BLaER1 treated with 17β-estradiol and CSF1 and Interleukin-3, amounts not matched to agents 10 nM and 100 nM (cell line): Measurements from ENCODE around the gene C14orf180.
"Not testable (repeated sequence)": the region's sequence is repeated elsewhere in the genome, so short reads cannot be mapped to it uniquely, and the experiment has no call there.

Source experiments
- H3K27ac ChIP-seq, 11 experiments: shearing (Covaris generic); formaldehyde crosslinking; 2 replicates each; pipeline ENCODE4 v1.8.1; 2022
- H3K27me3 ChIP-seq, 11 experiments: shearing (Covaris generic); formaldehyde crosslinking; 2 replicates each; pipeline ENCODE4 v1.8.1; 2022
- H3K36me3 ChIP-seq, 11 experiments: shearing (Covaris generic); formaldehyde crosslinking; 2 replicates each; pipeline ENCODE4 v1.8.1; 2022
- H3K4me1 ChIP-seq, 10 experiments: shearing (Covaris generic); formaldehyde crosslinking; 2 replicates each; pipeline ENCODE4 v1.8.1; 2022
- H3K4me2 ChIP-seq, 11 experiments: shearing (Covaris generic); formaldehyde crosslinking; 2 replicates each; pipeline ENCODE4 v1.8.1; 2022
- H3K4me3 ChIP-seq, 10 experiments: shearing (Covaris generic); formaldehyde crosslinking; 2 replicates each; pipeline ENCODE4 v1.8.1; 2022
- H3K9ac ChIP-seq, 11 experiments: shearing (Covaris generic); formaldehyde crosslinking; 2 replicates each; pipeline ENCODE4 v1.8.1; 2022
- H3K9me3 ChIP-seq, 11 experiments: shearing (Covaris generic); formaldehyde crosslinking; replicated peaks in 1 of 11; 2 replicates each; pipeline ENCODE4 v1.8.1; 2022
- H4K20me1 ChIP-seq, 11 experiments: shearing (Covaris generic); formaldehyde crosslinking; 2 replicates each; pipeline ENCODE4 v1.8.1; 2022
- Cebpa-rat ChIP-seq, 11 experiments: shearing (Covaris generic); IDR thresholded peaks; 2 replicates each; pipeline ENCODE4 v1.8.1; 2022

The C14orf180 gene

GRCh38 chr14:104634886-104635570 is 55.5 kb downstream of the C14orf180 start:
- Histone ChIP-seq H3K4me1 (peaks cover 20 to 72% (median 53%) of the 10 kb centered on the region in 10 experiments), H3K27ac (peak overlapping the region in 6 of 11 experiments; percentile 74 to 89 (median 85); a peak in 10 of 22 replicates), H3K4me2 (peak overlapping the region; percentile 29 to 94 (median 80); a peak in 19 of 22 replicates), H3K9ac (peak overlapping the region in 5 of 11 experiments; percentile 48 to 77 (median 75); a peak in 7 of 22 replicates), H3K36me3 (no peaks in the 10 kb centered on the region), H3K27me3 (peaks cover 0 to 17% (median 0%) of the 10 kb centered on the region in 11 experiments; a peak in 5 of 22 replicates), H4K20me1 (no peaks in the 10 kb centered on the region), H3K4me3 (no peak overlapping the region; a peak in 2 of 20 replicates), H3K9me3 (no peaks in the 10 kb centered on the region; a peak in 3 of 22 replicates)
- TF ChIP-seq Cebpa-rat (IDR thresholded peaks at IDR 0.05): no peak

- Histone ChIP-seq H3K27ac (peak overlapping the region in 2 of 11 experiments; percentile 14 to 82; a peak in 3 of 22 replicates), H3K4me2 (peak overlapping the region in 10 of 11 experiments; percentile 13 to 94 (median 81); a peak in 19 of 22 replicates)
Measured at GRCh38 chr14:104635717-104636116, 56.2 kb downstream of the C14orf180 start.

GRCh38 chr14:104636131-104636530 is 56.6 kb downstream of the C14orf180 start:
- Histone ChIP-seq H3K4me1 (peaks cover 25 to 83% (median 64%) of the 10 kb centered on the region in 10 experiments), H3K9ac (peak overlapping the region in 1 of 11 experiments; percentile 77; a peak in 1 of 22 replicates), H3K4me3 (no peak overlapping the region), H3K36me3 (no peaks in the 10 kb centered on the region), H3K9me3 (no peaks in the 10 kb centered on the region), H3K27me3 (peaks cover 0 to 17% (median 0%) of the 10 kb centered on the region in 11 experiments; a peak in 5 of 22 replicates), H3K27ac (no peak overlapping the region), H3K4me2 (peak overlapping the region in 8 of 11 experiments; percentile 79 to 94 (median 82); a peak in 17 of 22 replicates), H4K20me1 (no peaks in the 10 kb centered on the region)
- TF ChIP-seq Cebpa-rat (IDR thresholded peaks at IDR 0.05): no peak

More at GRCh38 chr14:104635717-104636116, 56.2 kb downstream of the C14orf180 start:
- Histone ChIP-seq H3K27me3 (peaks cover 0 to 17% (median 0%) of the 10 kb centered on the region in 11 experiments; a peak in 5 of 22 replicates), H3K4me1 (peaks cover 25 to 79% (median 60%) of the 10 kb centered on the region in 10 experiments), H4K20me1 (no peaks in the 10 kb centered on the region), H3K36me3 (no peaks in the 10 kb centered on the region), H3K9ac (peak overlapping the region in 3 of 11 experiments; percentile 31 to 77 (median 75); a peak in 4 of 22 replicates), H3K9me3 (no peaks in the 10 kb centered on the region; a peak in 1 of 22 replicates), H3K4me3 (no peak overlapping the region; a peak in 1 of 20 replicates)
- TF ChIP-seq Cebpa-rat (IDR thresholded peaks at IDR 0.05): no peak

GRCh38 chr14:104636846-104637545 is 57.4 kb downstream of the C14orf180 start:
- H3K4me3 ChIP-seq, H4K20me1 ChIP-seq, H3K27ac ChIP-seq, H3K9me3 ChIP-seq, H3K36me3 ChIP-seq, H3K9ac ChIP-seq: not testable (repeated sequence)
- peaks cover 33 to 85% (median 69%) of the 10 kb centered on the region in 10 experiments for H3K4me1 ChIP-seq
- peak overlapping the region in 3 of 11 experiments; percentile 80 to 83 (median 82); a peak in 3 of 22 replicates for H3K4me2 ChIP-seq
- peaks cover 0 to 17% (median 0%) of the 10 kb centered on the region in 11 experiments; a peak in 5 of 22 replicates for H3K27me3 ChIP-seq

DNA sequence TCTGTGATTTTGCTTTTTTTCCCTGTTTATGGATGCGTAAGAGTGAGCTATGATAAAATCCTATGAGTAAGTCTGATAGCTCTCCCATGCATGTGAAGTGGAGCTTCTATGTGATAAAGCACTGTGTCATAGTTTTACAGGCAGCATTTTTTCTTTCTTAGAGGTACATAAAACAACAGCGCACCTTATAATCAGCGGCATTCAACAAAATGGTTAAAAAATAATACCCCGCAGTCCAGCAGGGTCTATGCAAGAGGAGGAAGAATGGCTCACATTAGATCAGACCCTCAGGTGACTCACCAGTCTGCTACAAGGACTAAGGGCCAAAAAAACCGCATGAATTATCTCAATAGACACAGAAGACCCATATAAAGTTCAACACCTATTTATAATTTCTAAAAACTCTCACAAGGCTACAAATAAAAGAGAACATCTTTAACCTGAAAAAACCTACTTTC is 58.0 kb downstream of the C14orf180 start:
- TF ChIP-seq Cebpa-rat (IDR thresholded peaks at IDR 0.05): no peak
- H3K4me2 ChIP-seq: no peak overlapping the region
- H3K27ac ChIP-seq: no peak overlapping the region
- H3K4me1 ChIP-seq: peaks cover 39 to 85% (median 70%) of the 10 kb centered on the region in 10 experiments
- H3K27me3 ChIP-seq: peaks cover 0 to 17% (median 0%) of the 10 kb centered on the region in 11 experiments; a peak in 5 of 22 replicates
- H3K36me3 ChIP-seq: no peaks in the 10 kb centered on the region
- H3K4me3 ChIP-seq: no peak overlapping the region
- H3K9ac ChIP-seq: peak overlapping the region in 1 of 11 experiments; percentile 24; a peak in 1 of 22 replicates
- no peaks in the 10 kb centered on the region for H3K9me3 ChIP-seq
- no peaks in the 10 kb centered on the region for H4K20me1 ChIP-seq

GRCh38 chr14:104638190-104638589 is 58.6 kb downstream of the C14orf180 start:
- peak overlapping the region in 1 of 11 experiments; percentile 9; a peak in 1 of 22 replicates for H3K4me2 ChIP-seq
- H3K36me3 ChIP-seq: no peaks in the 10 kb centered on the region
- peak overlapping the region in 1 of 11 experiments; percentile 24; a peak in 1 of 22 replicates for H3K9ac ChIP-seq
- peaks cover 0 to 17% (median 0%) of the 10 kb centered on the region in 11 experiments; a peak in 5 of 22 replicates for H3K27me3 ChIP-seq
- no peak overlapping the region for H3K4me3 ChIP-seq
- H3K9me3 ChIP-seq: no peaks in the 10 kb centered on the region
- no peak overlapping the region for H3K27ac ChIP-seq
- TF ChIP-seq Cebpa-rat (IDR thresholded peaks at IDR 0.05): no peak
- peaks cover 43 to 84% (median 70%) of the 10 kb centered on the region in 10 experiments for H3K4me1 ChIP-seq
- H4K20me1 ChIP-seq: no peaks in the 10 kb centered on the region

DNA sequence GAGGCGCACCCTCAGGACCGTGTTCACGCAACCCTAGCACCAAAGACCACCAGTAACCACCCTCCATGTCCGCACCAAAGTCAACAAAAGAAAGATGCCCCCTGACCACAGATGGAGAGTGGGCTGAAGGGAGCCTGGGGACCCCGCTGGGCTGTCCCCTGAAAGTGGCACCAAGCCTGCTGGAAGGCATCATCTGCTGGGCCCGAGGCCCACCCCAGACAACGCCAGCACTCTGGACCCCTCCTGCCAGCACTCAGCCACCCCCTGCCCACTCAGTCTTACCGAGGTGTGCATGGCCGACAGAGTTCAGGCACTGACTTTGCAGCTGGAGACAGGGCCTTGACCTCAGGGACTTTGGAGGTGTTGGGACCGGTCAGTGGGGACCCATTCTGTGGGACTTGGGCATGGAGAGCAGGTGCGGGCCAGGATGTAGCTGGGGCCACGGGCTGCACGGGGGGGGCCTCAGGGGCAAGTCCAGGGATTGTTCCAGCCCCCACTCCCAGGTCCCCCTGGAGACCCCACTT is 59.4 kb downstream of the C14orf180 start:
- peaks cover 41 to 84% (median 69%) of the 10 kb centered on the region in 10 experiments for H3K4me1 ChIP-seq
- H4K20me1 ChIP-seq: no peaks in the 10 kb centered on the region
- no peaks in the 10 kb centered on the region for H3K36me3 ChIP-seq
- TF ChIP-seq Cebpa-rat (IDR thresholded peaks at IDR 0.05): no peak
- H3K4me3 ChIP-seq: no peak overlapping the region
- peak overlapping the region in 4 of 11 experiments; percentile 1 to 79 (median 76); a peak in 1 of 22 replicates for H3K4me2 ChIP-seq
- H3K9me3 ChIP-seq: no peaks in the 10 kb centered on the region
- H3K27ac ChIP-seq: no peak overlapping the region
- peaks cover 0 to 11% (median 0%) of the 10 kb centered on the region in 11 experiments; a peak in 4 of 22 replicates for H3K27me3 ChIP-seq
- no peak overlapping the region; a peak in 1 of 22 replicates for H3K9ac ChIP-seq

GRCh38 chr14:104639471-104639870 is 59.9 kb downstream of the C14orf180 start:
- H3K27me3 ChIP-seq: peaks cover 0 to 11% (median 0%) of the 10 kb centered on the region in 11 experiments; a peak in 4 of 22 replicates
- peaks cover 42 to 84% (median 69%) of the 10 kb centered on the region in 10 experiments for H3K4me1 ChIP-seq
- peak overlapping the region in 1 of 11 experiments; percentile 80; a peak in 1 of 22 replicates for H3K9ac ChIP-seq
- H4K20me1 ChIP-seq: no peaks in the 10 kb centered on the region
- no peak overlapping the region for H3K4me3 ChIP-seq
- H3K9me3 ChIP-seq: no peaks in the 10 kb centered on the region
- H3K4me2 ChIP-seq: peak overlapping the region; percentile 59 to 79 (median 71); a peak in 14 of 22 replicates
- H3K36me3 ChIP-seq: no peaks in the 10 kb centered on the region
- no peak for TF ChIP-seq Cebpa-rat (IDR thresholded peaks at IDR 0.05)
- no peak overlapping the region for H3K27ac ChIP-seq
